Peyer's patch (tissue), 4 donors: ENCODE results near the gene AMER3. TPM values are rescaled to one million over a fixed set of nuclear protein-coding genes. Genes with fewer than 3 reads are reported as not detected.

Experiments used
- DNase-seq, 3 donors: peaks; one replicate each; pipeline ENCODE4 v3.0.0-alpha.2; 2017 to 2019
- H3K27ac ChIP-seq, 4 donors: fragments of 200-600 bp; sonication (generic); one replicate each; pipeline ENCODE4 v1.5.1; 2016 to 2019
- H3K27me3 ChIP-seq, 2 donors: fragments of 200-600 bp; sonication (generic); one replicate each; pipeline ENCODE4 v1.5.1; 2019
- H3K36me3 ChIP-seq, 3 donors: fragments of 200-600 bp; sonication (generic); one replicate each; pipeline ENCODE4 v1.5.1; 2016 to 2019
- H3K4me1 ChIP-seq, 4 donors: fragments of 200-600 bp; sonication (generic); one replicate each; pipeline ENCODE4 v1.5.1; 2016 to 2019
- H3K4me3 ChIP-seq, 4 donors: fragments of 200-600 bp; sonication (generic); 1 replicate in 3 of 4; 2 replicates in 1 of 4; pipeline ENCODE4 v1.5.1; 2016 to 2019; ENCODE audit warnings: mild to moderate bottlenecking in 1 of 4
- H3K9me3 ChIP-seq, 4 donors: fragments of 200-600 bp; sonication (generic); one replicate each; pipeline ENCODE4 v1.5.1; 2016 to 2019; ENCODE audit warnings: mild to moderate bottlenecking in 1 of 4
- POLR2A ChIP-seq, 2 donors: fragments of 450-650 bp; IDR thresholded peaks; one replicate each; pipeline ENCODE4 v1.5.1; 2017; ENCODE audit warnings: antibody characterized with exemption in 2 of 2, mild to moderate bottlenecking in 2 of 2, moderate library complexity in 2 of 2
- total RNA-seq, 4 donors: library from RNA; depleted of rRNA; stranded (reverse); fragments of >200 nt; gene quantifications; one replicate each; pipeline ENCODE4 v1.1.0, GENCODE V29; 2016
- TF ChIP-seq, protein P1 (sequence below), 6 experiments: fragments of 450-650 bp in 4 of 6; fragments of 200-600 bp in 2 of 6; sonication (generic) in 1 of 6; IDR thresholded peaks; one replicate each; pipeline ENCODE4 v1.5.1; 2017 to 2019; ENCODE audit warnings: antibody characterized with exemption in 6 of 6, mild to moderate bottlenecking in 3 of 6, moderate library complexity in 1 of 6

The AMER3 gene
- total RNA-seq, 4 donors from 2014 or later: 0.13 to 1.1 (median 0.70) TPM; not detected in 1

DNA sequence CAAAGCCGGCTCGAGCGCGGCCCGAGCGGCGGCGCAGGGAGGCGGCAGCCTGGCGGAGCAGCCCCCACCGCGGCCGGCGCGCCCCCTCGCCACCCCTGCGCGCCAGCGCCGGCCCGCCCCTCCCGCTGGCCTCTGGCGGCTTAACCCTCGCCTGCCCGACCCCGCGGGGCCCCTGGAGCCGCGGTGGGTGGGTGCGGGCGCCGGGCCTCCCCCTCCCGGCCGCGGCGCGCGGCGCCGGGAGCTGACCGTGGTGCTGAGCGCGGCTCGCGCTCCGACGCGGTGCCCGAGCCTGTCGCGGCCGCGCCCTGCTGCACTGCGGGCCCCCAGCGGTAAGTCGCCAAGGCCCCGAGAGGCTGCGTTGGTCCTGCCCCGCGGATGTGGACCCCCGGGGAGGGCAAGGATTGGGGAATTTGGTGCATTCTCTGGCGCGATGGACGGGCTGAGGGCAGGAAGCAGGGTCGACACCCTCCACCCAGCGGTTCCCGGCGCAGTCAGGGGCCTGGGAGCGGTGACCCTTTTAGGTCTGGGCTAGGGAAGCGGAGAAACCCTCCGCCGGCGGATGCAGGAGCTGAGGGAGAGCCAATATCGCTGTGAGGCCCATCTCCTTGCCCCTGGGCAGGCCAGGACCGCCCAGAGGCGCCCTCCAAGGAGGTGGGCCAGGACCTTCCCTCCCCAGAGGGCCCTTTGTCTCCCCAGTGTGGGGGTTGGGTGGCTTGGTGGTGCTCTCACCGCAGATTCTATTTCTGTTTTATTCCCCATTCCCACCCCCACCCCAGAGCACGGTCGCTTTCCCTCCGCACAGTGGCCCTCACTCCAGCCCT lies 923 bp downstream of the AMER3 start:
- H3K9me3 ChIP-seq: no peaks in the 10 kb centered on the region
- H3K27ac ChIP-seq: no peak overlapping the region
- no peaks in the 10 kb centered on the region for H3K36me3 ChIP-seq
- TF ChIP-seq, protein P1, sequence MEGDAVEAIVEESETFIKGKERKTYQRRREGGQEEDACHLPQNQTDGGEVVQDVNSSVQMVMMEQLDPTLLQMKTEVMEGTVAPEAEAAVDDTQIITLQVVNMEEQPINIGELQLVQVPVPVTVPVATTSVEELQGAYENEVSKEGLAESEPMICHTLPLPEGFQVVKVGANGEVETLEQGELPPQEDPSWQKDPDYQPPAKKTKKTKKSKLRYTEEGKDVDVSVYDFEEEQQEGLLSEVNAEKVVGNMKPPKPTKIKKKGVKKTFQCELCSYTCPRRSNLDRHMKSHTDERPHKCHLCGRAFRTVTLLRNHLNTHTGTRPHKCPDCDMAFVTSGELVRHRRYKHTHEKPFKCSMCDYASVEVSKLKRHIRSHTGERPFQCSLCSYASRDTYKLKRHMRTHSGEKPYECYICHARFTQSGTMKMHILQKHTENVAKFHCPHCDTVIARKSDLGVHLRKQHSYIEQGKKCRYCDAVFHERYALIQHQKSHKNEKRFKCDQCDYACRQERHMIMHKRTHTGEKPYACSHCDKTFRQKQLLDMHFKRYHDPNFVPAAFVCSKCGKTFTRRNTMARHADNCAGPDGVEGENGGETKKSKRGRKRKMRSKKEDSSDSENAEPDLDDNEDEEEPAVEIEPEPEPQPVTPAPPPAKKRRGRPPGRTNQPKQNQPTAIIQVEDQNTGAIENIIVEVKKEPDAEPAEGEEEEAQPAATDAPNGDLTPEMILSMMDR (IDR thresholded peaks at IDR 0.05): no peak
- TF ChIP-seq POLR2A (IDR thresholded peaks at IDR 0.05): no peak
- H3K27me3 ChIP-seq: peaks cover 0 to 16% of the 10 kb centered on the region in 2 donors
- H3K4me1 ChIP-seq: no peaks in the 10 kb centered on the region
- peak overlapping the region in 3 of 4 donors; percentile 12 to 34 (median 23) for H3K4me3 ChIP-seq
- DNase-seq: no peak

DNA sequence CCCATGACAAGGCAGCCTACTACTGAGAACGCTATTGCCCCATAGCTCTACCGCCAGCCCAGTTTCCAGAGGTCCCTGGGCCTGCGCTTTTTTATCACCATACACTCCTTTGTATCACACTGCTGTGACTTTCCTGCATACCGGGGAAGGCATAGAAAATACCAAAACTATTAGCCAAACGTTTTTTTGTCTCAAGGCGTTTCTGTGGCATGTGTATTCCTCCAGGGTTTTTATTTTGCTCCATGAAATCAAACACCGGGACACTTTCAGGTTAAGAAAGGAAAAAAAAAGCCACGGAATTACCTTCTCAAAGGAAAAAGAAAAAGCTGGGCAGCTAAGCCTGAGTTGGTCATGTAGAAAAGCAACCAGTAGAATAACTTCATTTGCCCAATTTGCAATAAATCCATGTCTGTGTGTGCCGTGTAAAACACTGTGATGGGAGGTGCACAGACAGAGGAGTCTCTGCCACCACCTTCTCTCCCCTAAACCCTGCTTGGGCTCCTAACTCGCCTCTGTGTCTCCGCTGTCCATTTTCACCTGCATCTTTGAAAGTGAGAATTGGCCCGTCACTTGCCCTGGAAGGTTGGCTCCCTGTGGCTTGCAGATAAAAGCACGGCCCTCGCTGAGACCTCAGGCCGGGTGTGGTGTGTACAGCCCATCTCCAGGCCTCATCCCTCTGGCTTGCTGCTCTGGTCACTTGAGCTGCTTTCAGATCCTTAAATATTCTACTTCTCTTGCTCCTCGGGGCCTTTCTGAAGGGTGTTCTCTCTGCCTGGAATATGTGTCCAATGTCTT lies 1.7 kb downstream of the AMER3 start:
- no peaks in the 10 kb centered on the region for H3K4me1 ChIP-seq
- H3K27me3 ChIP-seq: peaks cover 0 to 16% of the 10 kb centered on the region in 2 donors
- no peak overlapping the region for H3K27ac ChIP-seq
- no peak overlapping the region for H3K4me3 ChIP-seq
- no peak for DNase-seq
- H3K9me3 ChIP-seq: no peaks in the 10 kb centered on the region
- H3K36me3 ChIP-seq: no peaks in the 10 kb centered on the region
- no peak for TF ChIP-seq POLR2A (IDR thresholded peaks at IDR 0.05)
- TF ChIP-seq, protein P1 (IDR thresholded peaks at IDR 0.05): no peak

DNA sequence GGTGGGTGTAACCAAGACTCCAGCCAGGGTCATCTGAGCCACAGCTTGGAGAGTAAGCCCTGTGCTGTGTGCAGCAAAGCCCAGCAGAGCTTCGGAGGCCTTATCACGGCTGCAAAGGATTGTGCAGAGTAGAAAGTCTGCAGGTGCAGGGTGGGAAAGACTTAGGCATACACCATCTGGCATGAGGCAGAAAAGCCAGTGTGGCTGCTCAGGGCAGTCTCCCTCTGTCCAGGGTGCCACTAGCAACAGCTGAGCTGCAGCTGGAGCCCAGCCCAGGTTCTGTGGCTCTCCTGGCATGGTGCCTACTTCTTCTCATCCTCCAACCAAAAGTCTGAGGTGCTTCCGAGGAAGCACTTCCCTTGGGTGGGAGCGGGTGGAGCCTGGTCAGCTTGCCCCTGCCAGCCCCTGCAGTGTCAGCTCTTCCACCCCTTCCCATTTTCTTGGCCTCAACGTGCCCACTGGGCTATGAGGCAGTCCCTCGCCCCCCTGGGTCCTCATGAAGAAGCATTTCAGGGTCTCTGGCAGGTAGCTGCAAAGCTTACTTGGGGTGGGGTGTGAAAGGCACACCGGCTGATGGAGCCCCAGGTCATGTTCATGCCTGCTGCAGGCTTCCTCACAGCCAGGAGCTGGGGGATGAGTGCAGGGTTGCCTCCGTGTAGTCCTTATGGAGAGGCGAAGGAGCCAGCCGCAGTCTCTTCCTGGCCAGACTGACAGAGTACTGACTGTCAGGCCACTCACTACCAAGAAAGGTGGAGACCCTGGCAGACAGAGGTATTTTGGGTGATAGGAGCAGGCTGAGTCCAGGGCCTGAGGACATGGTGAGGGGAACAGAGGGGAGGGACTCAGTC lies 4.8 kb downstream of the AMER3 start:
- H3K36me3 ChIP-seq: no peaks in the 10 kb centered on the region
- H3K4me1 ChIP-seq: no peaks in the 10 kb centered on the region
- TF ChIP-seq POLR2A (IDR thresholded peaks at IDR 0.05): no peak
- TF ChIP-seq, protein P1 (IDR thresholded peaks at IDR 0.05): no peak
- no peak overlapping the region for H3K4me3 ChIP-seq
- peaks cover 0 to 11% of the 10 kb centered on the region in 2 donors for H3K27me3 ChIP-seq
- H3K27ac ChIP-seq: no peak overlapping the region
- no peaks in the 10 kb centered on the region for H3K9me3 ChIP-seq
- DNase-seq: no peak

DNA sequence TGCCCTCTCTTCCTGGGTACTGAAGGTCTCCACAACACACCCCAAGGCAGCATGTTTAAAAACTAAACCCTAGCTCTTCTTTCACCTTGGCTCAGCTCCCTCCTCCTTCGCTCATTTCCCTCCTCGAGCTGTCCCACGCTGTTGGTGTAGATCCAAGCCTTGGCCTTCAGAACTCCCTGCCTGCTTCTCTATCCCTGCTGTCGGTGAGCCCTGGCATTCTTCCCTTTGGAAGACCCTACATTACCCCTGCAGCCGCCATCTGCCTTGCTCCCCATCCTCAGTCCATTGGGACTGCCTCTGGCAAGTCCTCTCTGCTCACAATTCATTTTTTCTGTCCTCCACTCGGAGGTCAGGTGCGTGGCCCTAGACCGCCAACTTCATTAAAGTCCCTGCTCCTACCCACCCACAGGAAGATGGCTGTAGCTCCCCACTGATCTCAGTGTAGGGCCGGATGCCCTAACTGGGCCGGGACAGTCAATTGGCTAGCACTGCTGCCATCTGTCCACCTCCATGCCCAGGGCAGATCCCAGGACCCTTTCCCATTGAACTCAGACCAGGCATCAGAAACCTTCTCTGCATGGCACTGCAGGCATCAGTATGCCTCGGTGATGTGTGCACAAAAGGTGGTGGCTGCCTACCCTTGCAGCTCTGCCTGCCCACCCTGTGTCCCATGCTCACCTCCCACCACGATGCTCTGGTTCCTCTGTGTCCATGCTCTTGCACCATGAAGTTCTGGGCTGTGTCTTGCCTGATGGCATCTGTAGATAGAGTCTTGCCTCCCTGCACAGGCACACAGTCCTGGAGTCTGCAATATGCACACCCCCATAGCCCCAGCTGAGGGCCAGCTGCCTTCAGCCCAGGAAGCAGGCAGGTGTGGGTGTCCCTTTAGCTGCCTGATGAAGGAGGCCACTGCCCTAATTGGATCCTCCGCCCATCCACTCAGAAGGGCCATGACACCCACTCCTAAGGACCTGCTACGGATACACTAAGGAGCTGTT lies 5.7 kb downstream of the AMER3 start:
- TF ChIP-seq, protein P1 (IDR thresholded peaks at IDR 0.05): no peak
- no peak overlapping the region for H3K4me3 ChIP-seq
- H3K9me3 ChIP-seq: no peaks in the 10 kb centered on the region
- no peak for DNase-seq
- peaks cover 0 to 5% of the 10 kb centered on the region in 2 donors for H3K27me3 ChIP-seq
- no peaks in the 10 kb centered on the region for H3K4me1 ChIP-seq
- H3K36me3 ChIP-seq: no peaks in the 10 kb centered on the region
- H3K27ac ChIP-seq: no peak overlapping the region
